HG02571 (cell line): ENCODE measurements around the gene TPM2.

Experiments
- ATAC-seq: cut with Tn5 transposase; IDR thresholded peaks from one replicate; pipeline ENCODE4 v1.9.1; 2021; ENCODE audit warnings: mild to moderate bottlenecking, moderate library complexity; ENCODE audit not compliant: unreplicated experiment

Gene TPM2

GRCh38 chr9:35696520-35697215, 6.9 kb upstream of the TPM2 start:
- ATAC-seq, result no peak

- ATAC-seq, result no peak
Measured at GRCh38 chr9:35695943-35696401, 6.2 kb upstream of the TPM2 start.

GRCh38 chr9:35691757-35692301, 2.1 kb upstream of the TPM2 start:
- no peak for ATAC-seq

- ATAC-seq, result no peak
Measured at GRCh38 chr9:35691334-35691650, 1.6 kb upstream of the TPM2 start.

GRCh38 chr9:35690614-35691333, 1.0 kb upstream of the TPM2 start:
- no peak for ATAC-seq

GRCh38 chr9:35690294-35690613, 529 bp upstream of the TPM2 start:
- no peak for ATAC-seq

- no peak for ATAC-seq
Measured at GRCh38 chr9:35688558-35689541, 875 bp downstream of the TPM2 start.

GRCh38 chr9:35687972-35688557, 1.7 kb downstream of the TPM2 start:
- no peak for ATAC-seq

GRCh38 chr9:35687306-35687705, 2.4 kb downstream of the TPM2 start:
- ATAC-seq, result no peak

- ATAC-seq, result no peak
Measured at GRCh38 chr9:35686222-35687203, 3.2 kb downstream of the TPM2 start.

GRCh38 chr9:35685506-35685905, 4.2 kb downstream of the TPM2 start:
- no peak for ATAC-seq

GRCh38 chr9:35684921-35685320, 4.8 kb downstream of the TPM2 start:
- no peak for ATAC-seq

GRCh38 chr9:35683323-35683722, 6.4 kb downstream of the TPM2 start:
- no peak for ATAC-seq

GRCh38 chr9:35682520-35683315, 7.0 kb downstream of the TPM2 start:
- no peak for ATAC-seq

GRCh38 chr9:35682051-35682450, 7.7 kb downstream of the TPM2 start:
- no peak for ATAC-seq

- no peak for ATAC-seq
Measured at GRCh38 chr9:35681341-35682002, 8.3 kb downstream of the TPM2 start.

- ATAC-seq, result no peak
Measured at GRCh38 chr9:35680331-35681105, 9.2 kb downstream of the TPM2 start.
